GM12891 (cell line): ENCODE results near the gene ATG3.

ENCODE experiments used
- DNase-seq: peaks from one replicate; pipeline ENCODE4 v3.0.0; 2011; ENCODE audit warnings: low spot score; ENCODE audit not compliant: insufficient read length
- FAIRE-seq: peaks from 2 replicates; lab custom pipeline; 2011; peaks lifted over from hg19 to GRCh38; lab: Jason Lieb, UNC
- POLR2A ChIP-seq: IDR thresholded peaks from 2 replicates; pipeline ENCODE4 v1.6.1; 2011; ENCODE audit warnings: low read depth, low read length, control low read depth
- POU2F2 ChIP-seq: IDR thresholded peaks from 2 replicates; pipeline ENCODE4 v1.6.1; 2011; ENCODE audit warnings: low read depth, mild to moderate bottlenecking, control low read depth, low read length, moderate library complexity
- SPI1 ChIP-seq: IDR thresholded peaks from 2 replicates; pipeline ENCODE4 v1.6.1; 2011; ENCODE audit warnings: low read depth, low read length, control low read depth

ATG3 gene

DNA sequence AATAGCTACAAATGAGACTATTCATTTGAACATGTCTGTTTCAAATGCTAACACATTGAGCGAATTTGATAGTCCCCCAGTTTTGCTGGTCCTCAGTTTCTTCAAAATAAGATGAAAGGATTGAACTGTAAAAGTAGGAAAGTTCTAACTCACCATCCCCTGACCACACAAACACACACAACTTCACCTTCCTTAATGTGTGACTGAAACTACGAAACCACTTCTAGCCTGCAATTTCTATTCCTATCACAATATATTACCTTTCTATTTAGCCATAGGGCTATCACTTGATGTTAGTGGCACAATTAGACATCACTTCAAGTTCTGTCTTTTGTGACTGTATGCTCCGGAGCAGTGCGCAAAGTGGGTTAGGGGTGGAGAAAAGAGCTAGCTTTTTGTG is 77.4 kb downstream of the ATG3 start:
- TF ChIP-seq POLR2A (peak; percentile 43; the same call in 1 of the 2 replicates), POU2F2 (no peak), SPI1 (no peak)
- DNase-seq (no peak), FAIRE-seq (peak; percentile 79)

DNA sequence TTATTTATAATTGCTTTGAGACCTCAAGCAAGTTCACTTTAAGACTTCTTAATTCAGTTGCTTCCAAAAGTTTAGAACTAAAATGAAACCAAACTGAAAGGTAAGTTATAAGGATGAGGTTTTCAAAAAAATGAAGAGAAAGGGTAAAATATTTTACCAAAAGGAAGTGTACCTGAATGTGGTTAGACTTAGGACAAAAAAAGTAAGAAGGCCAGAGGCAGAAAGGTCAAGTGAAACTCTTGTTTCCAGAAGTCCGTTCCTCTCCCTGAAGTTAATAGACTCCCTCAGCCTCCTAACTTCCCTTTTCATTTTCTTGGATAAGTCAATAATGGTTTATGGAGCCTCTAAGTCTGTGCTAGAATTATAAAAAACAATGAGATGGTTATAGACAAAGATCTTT is 79.1 kb downstream of the ATG3 start:
- TF ChIP-seq SPI1: peak; percentile 66; the same call in 1 of the 2 replicates
- no peak for TF ChIP-seq POLR2A
- DNase-seq (no peak), FAIRE-seq (peak; percentile 31)
